Limb (tissue), 2 donors: ENCODE data around the gene RBMS3.
"Not testable (repeated sequence)": the region's sequence is repeated elsewhere in the genome, so short reads cannot be mapped to it uniquely, and the experiment has no call there.

Experiments used
- DNase-seq, 2 donors: peaks; one replicate each; pipeline ENCODE4 v3.0.0-alpha.2; 2016; ENCODE audit errors: extremely low spot score in 2 of 2

Gene RBMS3

DNA sequence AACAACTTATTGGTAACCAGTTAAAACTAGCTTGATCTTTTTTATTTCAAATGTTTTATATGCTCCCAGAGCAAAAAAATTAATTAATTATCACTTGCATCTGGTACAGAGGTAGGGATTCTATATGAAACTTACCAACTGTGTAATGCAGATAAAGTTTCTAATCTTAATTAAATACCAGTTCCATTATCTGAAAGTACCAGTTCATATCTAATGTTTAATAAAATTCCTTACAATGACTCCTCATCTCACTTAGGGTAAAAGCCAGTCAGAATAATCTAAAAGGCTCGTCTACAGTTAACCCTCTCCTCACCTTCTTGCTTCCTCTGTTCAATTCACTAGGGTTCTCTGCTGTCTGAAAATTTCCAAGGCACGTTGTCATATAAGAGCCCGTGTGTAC lies 384.8 kb downstream of the RBMS3 start:
- DNase-seq = no peak

DNA sequence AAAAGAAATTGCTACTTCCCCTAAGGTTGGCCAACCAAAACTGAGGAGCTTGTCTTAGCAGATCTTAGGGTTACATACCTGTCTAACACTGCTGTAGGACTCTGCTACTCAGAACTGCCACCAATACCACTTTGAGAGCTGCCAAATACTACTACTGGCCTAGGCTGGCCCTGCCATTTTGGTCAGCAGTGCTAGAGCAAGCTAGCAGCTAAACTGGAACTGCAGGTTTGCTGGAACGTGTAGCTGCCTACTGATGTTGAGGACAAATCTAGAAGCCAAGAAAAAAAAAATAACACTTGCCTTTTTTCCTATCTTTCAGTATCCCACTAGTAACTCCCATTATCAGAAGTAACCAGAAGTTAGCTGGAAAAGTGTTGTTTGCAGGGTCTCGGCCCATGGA lies 387.4 kb downstream of the RBMS3 start:
- DNase-seq = no peak

DNA sequence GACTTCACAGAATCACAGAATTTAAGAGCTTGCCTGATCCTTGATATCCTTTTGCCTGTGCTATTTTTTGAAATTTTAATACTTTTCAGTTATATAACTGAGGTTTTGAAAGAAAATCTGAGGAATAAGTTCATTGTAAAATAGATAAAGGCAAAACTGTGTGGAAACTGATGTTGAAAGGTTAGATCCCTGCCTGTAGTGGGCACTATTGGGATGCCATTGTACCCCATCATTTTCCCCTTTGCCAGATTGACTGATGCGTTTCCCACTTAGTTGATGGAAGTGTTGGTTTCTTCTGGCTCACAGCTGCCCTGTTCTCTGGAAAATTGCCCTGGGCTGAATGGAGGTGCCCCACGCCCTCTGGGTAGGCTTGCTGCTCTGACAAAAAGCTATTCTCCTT lies 387.9 kb downstream of the RBMS3 start:
- DNase-seq = no peak

DNA sequence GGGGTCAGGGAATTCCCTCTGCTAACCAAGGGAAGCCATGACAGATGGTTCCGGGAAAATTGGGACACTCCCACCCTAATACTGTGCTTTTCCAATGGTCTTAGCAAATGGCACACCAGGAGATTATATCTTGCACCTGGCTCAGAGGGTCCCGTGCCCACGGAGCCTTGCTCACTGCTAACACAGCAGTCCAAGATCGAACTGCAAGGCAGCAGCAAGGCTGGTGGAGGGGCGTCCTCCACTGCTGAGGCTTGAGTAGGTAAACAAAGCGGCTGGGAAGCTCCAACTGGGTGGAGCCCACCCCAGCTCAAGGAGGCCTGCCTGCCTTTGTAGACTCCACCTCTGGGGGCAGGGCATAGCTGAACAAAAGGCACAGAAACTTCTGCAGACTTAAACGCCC lies 389.6 kb downstream of the RBMS3 start:
- not testable (repeated sequence) for DNase-seq

DNA sequence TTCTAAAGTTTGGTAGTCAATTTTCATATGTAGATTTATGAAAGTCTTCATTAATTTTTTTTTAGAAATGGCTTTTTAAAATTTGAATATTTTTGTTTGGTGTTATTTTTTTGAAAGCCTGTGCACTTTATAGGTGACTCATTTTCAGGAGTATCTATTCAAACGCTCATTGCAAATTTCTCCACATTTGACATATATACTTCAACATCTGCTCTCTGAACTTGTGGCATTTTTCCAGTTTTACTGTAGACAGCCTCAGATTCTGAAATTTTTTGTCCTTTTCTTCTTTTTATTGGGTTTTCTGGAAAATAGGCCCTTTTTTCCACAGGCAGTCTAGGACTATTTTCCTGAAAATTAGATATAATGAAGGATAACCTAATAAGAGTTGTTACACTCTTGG lies 396.6 kb downstream of the RBMS3 start:
- DNase-seq = no peak

DNA sequence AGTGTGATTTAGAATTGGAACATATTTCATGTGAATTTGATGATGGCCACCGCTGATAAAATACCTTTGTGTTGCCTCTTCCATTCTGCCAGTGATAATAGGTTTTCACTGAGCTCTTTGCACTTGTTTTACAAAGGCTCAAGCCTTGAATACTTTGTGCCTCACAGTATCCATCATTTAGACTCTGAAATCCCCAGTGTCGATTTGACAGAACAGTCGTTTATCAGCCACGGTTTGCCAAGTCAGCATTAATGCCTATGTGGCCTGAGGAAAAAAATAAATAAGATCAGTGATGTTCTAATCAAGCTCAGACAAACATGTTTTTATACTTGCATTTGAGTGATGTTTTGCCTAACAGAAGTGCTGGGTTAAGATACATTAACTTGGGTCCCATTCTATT lies 399.1 kb downstream of the RBMS3 start:
- no peak for DNase-seq

DNA sequence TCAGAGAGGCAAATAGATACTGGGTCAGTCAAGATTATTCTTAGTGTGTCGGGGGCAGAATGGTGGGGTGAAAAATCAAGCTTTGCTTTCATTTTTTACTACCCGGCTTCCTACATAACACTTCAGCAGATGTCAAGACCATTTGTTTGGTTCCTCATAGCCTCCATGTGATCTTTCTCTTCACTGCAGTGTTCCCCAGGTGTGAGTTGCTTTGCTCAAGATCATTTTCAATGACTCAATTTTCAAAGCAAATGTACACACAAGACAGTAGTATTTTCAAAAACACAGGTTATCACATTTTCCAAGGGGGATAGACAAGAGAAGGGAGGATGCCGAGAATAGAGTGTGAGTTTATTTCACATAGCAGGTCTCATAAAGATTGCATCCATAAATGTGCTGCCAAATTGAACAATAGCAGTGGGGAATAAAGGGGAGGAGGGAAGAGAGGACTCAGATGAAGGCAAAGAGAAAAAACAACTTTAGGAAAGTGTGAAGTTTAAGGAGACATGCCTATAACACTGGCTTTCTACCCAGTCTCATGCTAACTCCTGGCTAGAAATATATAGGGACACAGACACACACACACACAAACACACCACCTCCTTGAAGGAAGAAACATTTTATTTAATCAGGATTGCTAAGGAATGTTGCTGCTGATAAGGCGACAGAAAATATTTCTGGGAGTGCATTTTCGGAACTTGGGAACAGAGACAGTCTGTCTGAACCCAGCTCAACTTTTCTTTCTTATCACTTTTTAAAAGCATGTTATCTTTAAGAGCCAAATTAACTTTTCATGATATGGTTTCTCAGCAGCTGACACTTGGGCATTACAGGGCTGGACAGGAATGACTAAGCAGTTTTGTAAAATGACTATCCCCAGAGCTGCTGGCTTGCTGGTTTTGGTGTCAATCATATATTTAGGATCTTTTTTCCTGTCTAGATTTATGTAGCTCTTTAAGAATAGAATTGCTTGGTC lies 402.4 kb downstream of the RBMS3 start:
- DNase-seq = no peak

DNA sequence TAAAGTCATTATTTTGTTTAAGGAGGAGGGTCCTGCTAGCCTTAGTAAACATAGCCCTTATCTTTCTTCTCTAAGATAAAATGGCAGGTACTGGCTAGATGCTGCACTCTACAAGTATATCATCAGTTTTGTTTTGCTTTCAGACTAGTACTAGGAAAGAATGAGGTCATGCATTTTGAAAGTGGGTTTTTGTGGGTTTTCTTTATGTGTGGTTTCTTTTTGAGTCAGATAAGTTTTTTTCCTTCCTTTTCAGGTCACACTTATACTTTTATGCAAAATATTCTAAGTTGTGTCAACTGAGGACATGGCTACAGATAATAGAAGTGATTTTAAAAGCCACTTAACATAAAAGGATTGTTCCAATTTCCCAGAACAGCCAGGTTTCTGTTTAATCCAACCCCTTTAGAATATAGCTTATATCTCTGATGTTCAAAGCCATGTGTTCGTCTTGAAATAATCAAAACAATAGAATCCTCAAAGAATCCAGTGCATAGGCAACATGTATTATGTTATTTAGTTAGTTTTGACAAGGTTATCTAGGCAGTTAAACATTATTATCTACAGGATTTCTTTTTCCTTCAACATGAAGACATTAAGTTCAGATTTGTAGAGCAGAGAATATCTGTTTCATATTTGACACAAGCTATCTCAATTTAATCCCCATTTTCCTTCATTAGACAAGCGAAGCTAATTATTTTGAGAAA lies 406.2 kb downstream of the RBMS3 start:
- no peak for DNase-seq

DNA sequence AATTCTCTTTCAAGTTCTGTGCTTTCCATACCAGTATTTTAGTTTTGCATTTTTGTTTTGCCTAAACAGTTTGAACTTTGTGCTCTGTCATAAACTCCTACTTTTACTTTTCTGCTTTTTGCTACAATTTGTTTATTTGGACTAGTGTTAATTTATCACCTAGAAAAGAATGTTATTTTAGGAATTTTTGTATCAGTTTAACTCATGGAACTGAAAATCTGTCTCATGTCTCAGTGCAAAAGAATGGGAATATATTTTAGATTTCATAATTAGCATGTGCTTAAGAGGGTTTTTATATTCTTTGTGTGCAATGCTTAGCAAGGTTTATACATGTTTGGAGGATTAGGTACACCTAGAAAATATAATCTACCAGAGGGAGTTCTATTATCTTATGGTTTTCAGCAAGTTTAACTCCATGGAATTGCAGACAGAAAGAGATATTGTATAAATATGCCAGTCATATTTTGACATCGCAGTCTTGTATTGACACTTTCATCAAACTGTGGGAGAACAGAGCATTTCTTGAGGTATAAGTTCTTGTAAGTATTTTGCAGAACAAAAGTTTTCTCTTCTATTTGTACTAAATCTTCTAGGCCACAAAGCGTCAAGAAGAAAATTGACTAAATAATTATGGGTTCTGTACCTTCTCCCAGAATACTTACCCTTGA lies 409.9 kb downstream of the RBMS3 start:
- DNase-seq = no peak

DNA sequence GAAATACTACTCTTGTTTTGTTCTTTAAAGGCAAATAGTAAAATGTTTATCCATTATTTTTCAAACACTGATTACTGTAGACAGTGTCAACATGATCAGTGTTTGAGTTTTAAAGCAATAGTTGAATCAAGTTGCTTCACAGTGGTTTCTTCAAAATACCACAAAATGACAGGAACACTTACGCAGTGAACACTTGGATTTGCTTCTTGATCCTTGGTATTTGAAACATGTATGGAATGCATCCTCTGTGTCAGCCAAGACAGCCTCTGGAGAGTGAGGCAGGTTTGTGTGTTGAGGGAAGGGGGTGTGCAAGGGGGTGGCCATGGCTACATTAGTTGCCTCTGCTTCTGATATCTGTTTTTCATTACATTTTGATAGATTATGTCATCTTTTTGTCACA lies 413.0 kb downstream of the RBMS3 start:
- DNase-seq = peak in 1 of 2 donors; percentile 50

DNA sequence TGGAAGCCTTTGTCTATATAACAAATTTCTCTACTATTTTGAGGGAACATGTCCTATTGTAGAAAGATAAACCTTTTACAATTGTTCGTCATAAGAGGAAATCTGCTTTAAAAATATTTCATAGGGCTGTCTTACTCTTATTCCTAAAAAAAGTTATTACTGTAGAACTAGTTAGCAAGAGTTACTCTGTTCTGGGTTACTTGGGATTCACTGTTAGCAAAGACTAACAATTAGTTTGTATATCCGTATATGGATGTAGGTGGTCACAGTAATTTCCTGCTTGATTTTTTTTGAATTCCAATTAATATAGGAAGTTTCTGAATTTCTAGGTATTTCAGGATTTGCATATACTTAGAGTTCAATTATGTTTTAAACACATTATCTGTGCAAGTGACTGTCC lies 413.5 kb downstream of the RBMS3 start:
- no peak for DNase-seq

DNA sequence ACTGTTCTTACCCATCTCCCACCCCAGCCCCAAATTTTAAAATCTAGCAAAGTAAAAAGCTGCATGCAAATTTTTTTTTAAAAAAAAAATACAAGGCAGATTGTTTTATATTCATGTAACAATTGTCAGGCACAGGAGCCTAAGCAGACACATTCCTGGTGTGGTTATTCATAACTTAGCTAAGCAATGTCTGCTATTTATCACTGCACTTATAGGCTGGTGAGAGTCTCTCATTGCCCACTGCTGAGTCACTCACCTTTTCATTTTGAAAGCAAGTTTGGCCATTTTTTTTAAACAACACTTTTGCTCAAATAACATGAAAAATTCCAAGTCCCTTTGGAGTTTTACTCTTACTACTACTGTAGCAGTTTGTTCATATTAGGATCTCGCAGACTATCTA lies 413.9 kb downstream of the RBMS3 start:
- no peak for DNase-seq

DNA sequence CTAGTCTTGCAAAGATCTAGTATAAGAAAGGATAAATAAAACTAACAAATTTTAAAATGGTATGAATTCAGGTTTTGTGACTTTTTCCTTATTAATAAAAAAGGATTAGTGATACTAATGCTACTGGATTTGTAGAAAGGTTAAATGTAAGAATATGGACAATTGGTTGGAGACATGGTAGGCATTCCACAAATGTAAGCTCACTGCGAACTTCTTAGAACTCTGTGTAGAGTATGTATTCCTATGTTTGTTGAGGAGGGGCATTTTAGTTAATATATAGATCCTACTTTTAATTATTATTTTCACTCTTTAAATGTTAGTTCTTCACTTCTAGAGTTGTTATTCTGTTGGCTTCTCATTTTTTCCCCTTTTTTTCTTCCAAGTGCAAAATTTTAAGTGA lies 414.3 kb downstream of the RBMS3 start:
- DNase-seq = no peak

DNA sequence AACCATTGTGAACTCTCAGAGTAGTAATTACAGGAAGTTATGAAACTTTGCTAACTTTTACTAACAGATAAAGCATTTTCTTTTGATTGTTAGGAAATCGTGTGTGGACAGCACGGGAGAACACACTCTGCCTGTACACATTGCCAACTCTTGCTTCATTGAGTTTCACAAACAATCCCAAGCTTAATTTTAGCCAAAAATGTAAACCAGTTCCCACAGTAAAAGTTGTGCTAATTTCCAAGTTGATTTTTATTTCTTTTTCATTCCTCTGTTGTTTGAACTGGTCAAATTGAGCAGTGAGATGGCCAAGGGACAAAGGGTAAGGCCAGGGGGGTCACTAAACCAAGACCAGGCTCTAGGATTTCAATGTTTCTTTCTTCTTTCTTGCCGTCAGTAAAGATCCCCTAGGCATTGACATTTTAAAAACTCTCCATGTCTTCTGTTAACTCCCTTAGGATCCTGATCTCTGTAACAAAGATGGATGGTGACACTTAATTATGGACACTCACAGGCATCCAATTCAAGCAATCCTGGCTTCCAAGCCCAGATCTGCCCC lies 414.9 kb downstream of the RBMS3 start:
- no peak for DNase-seq

DNA sequence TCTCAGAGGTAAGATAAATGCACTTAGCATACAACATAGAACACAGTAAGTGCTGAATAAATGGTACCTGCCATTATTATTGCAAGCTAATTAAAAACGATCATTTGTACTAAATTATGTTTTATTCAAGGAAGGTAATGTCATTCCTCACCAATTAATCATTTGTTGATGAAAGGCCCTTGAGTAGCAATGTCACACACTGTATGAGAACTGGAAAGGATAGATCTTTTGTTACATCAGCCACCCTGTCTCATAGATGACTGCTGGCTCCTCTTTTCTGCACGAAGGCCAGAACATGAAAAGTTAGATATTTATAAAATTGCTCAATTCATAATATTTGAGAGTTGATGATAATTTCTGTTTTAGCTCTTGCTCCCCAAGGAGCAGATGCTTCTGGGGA lies 415.4 kb downstream of the RBMS3 start:
- DNase-seq = no peak

DNA sequence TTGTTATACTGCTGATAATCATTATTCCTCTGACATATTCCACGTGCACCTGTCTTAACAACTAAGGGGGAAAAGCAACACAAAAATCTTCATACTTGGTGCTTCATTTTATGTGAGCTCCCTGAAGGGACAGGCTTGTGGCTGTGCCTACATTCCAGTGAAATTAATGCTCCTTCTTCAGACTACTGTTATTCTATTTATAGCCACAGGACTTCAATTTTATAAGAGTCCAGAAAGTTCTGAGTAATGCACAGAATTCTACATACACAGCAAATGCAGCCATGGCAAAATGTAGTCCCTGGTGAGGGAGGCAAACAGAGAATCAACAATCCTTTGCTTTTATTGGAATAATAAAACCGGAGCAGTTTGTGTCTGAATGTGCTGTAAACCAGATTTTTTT lies 417.1 kb downstream of the RBMS3 start:
- no peak for DNase-seq

DNA sequence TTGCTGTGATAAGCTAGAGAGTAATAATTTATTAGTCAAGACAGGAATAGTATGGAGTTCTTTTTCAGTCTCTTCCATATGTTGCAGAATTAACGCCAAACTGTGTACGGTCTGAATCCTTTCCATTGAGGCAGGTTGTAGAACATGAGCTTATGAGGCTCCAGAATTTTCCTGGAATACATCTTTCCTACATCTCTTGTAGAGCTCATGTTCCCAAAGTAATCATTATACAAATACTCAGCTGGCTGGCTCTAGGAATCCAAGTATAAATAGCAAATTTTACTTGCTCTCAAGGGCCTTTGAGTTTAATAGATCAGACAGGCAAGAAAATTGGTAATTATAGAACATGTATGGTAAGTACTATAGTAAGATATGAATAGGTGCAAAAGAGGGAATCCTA lies 419.4 kb downstream of the RBMS3 start:
- DNase-seq = no peak

DNA sequence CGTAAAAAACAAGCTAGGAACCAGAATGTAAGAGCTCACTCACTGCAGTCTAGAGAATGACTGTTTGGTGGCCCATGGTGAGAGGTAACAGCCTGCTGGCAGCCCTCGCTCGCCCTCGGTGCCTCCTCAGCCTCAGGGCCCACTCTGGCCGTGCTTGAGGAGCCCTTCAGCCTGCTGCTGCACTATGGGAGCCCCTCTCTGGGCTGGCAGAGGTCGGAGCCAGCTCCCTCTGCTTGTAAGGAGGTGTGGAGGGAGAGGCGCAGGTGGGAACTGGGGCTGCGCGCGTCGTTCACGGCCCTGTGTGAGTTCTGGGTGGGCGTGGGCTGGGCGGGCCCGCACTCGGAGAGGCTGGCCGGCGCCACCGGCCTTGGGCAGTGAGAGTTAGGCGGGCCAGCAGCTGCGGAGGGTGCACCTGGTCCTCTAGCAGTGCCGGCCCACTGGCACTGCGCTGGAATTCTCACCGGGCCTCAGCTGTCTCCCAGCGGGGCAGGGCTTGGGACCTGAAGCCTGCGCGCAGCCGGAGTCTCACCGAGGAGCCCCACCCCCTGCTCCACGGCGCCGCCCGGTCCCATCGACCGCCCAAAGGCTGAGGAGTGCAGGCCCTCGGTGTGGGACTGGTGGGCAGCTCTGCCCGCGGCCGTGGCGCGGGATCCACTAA lies 420.6 kb downstream of the RBMS3 start:
- DNase-seq = no peak

DNA sequence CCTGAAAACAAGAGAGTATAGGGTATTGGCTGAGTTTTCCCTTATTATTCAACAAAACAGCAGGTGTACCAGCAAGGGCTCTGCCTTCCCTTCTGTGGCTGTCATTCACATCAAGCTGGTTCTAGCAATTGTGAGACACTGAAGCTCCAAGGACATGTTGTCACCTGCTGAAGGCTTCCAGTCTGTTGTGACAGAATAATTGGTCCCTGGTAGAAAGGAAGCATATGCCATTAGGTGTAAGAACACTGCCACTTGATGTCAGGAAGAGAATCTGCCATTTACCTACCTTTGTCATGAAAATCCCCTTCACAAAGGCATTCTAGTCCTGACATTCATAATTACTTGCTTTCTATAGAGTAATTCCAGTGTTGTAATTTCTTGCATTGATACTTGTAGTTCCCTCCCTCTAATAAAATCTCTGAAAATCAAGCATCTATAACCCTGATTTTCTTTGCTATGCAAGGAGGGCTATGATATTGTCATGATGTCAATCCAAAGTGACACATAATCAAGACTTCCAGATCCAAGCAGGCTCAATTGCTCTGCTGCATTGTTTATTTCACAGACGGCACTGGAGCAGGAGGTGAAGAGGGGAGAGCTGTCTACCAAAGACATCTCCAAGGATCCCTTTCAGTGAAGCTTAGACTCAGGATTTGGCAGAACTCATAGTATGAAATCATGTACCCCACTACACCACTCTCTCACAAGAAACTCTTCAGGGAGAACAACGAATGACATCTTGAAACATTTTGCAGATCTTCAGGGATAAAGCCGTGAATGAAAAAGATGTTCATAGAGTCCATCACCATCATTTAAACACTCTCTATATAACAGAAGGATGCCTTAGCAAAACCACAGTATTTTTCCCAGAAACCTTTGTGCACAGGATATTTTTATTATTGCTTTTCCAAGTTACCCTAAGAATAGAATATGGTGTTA lies 425.3 kb downstream of the RBMS3 start:
- no peak for DNase-seq

DNA sequence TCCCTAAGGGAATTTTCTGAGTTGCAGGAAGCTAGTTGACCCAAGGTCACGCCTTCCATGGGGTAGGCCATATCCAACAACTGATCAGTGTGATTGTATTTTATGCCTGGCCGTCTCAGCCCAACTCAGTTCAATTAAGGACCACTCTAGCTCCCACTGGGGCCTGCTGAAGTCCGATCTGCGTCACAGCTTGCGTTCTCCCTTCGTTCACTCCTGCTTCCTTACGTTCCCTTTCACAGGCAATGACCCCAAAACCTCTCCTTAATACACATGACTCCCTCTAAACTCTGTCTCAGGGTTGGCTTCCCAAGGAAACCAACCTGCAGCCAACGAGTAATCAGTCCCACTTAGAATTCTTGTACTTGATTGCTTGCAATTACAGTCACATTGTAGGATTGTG lies 428.0 kb downstream of the RBMS3 start:
- DNase-seq = no peak
